ENCODE data around the gene USP6.
"Not testable (repeated sequence)": the region's sequence is repeated elsewhere in the genome, so short reads cannot be mapped to it uniquely, and the experiment has no call there.

Gene USP6

DNA sequence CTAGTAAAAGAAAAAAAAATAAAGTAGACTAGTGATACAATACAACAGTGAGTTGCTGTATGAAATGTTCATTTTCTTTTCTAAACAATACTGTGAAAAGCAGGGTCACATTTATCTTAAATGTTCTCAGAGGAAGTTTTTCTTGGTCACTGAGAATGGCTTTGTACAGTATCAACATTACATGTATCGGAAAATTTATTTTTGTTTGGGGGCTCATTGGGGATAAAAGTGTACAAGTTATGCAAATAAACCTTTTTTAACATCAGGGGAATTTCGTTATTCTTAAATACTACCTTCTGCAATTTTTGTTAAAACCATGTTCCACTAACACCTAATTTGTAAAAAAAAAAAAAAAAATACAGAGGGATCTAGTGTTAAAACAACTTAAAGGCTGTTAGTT, 84.5 kb downstream of the USP6 start:
- DNase-seq, result no peak

DNA sequence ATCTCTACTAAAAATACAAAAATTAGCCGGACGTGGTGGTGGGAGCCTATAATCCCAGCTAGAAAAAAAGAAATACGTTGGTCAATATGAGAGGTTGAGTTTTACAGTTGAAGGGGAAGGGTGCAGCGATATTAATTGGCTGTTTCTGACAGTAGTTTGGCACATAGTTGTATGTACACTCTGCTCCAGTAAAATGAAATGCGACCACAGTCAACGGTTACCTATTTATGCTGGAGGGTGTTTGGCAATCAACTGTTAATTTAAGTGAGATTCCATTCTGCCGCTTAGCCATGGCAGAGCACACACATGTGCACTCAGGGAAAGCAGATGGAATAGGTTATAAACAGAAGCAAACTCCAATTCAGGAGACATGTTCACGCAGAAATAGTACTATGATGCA, 85.2 kb downstream of the USP6 start:
- no peak for DNase-seq

DNA sequence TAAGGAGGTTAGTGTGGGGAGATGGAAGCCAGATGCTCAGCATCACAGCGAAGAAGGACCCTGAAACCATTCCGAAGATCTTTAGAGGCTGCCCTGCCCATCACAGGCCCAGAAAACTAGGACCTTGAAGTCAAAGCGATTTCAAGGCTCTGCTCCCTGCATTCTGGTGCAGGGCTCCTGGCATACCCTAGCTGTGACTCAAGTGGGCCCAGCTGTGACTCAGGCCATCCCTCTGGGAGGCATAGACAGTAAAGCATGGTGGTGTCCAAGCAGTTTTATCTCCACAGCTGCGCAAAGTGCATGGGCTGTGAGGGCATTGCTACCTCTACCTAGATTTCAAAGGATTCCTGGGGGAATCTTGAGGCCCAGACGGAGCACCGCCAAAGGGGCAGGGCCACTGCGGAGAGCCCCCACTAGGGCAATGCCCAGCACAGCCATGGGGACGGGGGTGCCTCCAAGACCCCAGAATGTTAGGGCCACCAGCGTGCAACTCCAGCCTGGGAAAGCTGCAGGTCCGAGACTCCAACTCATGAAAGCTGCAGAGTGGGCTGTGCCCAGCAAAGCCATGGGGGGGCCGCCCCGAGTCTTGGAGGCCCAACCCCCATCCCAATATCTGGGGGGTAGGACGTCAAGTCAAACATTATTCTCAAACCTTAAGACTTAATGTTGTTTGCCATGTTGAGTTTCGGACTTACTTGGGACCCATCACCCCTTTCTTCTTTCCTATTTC, 87.5 kb downstream of the USP6 start:
- peak; percentile 42 for DNase-seq

DNA sequence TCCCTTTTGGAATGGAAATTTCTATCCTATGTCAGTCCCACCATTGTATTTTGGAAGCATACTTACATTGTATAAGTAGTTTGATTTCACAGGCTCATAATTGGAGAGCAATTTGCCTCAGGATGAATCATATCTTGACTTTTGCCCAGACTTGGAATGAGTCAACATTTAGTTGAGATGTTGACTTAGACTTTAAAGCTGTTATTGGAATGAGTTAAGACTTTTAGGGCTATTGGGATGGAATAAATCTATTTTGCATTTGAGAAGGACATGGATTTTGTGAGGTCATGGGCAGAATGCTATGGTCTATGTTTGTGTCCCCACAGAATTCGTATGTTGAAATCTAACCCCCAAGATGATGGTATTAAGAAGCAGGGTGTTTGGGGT, 88.1 kb downstream of the USP6 start:
- no peak for DNase-seq

DNA sequence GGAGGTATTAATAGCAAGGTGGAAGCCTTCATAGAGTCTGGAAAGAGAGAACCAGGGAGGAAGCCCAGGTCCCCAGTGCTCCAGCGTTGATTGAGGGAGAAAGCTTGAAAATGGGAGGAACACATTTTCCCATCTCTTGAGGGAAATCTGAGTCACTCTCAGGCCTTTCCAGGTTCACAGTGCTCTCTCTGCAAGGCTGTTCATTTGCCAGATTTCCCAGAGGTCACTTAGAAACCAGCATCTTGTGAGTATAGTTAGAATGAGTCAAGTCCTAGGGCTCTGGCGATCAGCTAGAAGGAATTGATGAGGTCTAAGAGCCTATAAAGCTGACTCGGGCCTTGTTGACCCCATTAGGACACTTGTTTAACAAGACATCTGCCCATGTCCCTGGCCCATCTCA, 93.6 kb downstream of the USP6 start:
- DNase-seq, result no peak

DNA sequence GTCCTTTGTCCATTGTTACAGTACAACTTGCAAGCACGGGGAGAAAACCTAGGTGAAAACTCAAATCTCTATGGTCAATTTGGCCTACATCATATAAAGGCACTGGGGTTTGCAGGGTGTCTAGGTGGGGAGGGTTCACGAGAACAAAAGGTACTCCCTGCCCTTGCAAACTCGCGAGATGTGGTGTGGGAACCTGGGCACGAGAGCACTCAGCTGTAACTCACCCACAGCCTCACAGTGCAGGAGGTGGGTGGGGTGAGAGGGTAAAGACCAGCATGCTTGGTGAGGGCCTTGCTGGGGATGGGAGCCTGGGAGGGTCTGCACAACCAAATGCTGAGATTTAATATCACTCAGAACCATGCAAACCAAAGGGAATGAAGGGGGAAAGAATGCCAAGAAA, 94.3 kb downstream of the USP6 start:
- DNase-seq, result no peak

DNA sequence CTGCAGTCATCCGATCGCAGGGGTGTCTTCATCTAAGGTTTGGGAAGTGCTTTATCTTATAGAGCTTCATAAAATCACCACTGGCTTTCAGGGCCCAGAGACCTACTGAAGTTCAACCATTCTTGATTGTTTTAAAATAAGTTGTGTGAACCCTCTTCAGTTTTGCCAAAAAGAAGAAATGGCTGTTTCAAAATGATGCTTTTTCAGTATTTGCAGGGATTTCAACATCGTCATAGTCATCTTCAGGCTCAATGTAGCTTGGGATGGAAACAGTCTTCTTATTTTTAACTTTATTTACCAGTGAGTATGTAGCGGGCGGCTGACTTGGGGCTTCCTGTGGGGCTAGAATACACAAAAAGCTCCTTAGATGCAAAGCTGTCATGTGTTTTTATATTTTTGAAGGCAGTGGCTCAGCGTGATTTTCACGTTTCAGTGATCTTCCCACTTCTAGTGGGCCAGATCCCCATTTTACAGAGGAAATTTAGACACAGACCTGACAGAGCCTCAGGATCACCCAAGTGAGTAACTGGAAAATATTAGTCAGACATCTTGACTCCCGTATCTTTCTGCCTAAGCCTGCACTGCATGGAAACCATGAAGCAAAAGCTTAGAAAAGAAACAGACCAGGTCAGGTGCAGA, 94.9 kb downstream of the USP6 start:
- no peak for DNase-seq

DNA sequence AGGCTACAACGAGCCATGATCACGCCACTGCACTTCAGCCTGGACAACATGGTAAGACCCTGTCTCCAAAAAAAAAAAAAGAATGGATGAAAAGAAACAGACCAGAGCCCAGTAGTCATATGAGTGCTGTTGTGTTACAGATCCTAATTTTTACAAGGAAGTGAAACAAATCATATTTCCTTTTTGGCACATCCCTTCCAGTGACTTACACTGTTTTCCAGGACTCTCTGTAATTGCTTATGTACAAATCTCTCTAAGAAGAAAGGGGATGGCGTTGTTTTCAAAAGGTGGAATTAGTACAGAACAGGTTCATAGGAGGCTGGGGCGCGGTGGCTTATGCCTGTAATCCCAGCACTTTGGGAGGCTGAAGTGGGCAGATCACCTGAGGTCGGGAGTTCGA, 95.6 kb downstream of the USP6 start:
- DNase-seq, result no peak

DNA sequence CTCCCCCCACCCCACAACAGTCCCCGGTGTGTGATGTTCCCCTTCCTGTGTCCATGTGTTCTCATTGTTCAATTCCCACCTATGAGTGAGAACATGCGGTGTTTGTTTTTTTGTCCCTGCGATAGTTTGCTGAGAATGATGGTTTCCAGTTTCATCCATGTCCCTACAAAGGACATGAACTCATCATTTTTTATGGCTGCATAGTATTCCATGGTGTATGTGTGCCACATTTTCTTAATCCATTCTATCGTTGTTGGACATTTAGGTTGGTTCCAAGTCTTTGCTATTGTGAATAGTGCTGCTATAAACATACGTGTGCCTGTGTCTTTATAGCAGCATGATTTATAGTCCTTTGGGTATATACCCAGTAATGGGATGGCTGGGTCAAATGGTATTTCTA, 101.7 kb downstream of the USP6 start:
- not testable (repeated sequence) for DNase-seq

DNA sequence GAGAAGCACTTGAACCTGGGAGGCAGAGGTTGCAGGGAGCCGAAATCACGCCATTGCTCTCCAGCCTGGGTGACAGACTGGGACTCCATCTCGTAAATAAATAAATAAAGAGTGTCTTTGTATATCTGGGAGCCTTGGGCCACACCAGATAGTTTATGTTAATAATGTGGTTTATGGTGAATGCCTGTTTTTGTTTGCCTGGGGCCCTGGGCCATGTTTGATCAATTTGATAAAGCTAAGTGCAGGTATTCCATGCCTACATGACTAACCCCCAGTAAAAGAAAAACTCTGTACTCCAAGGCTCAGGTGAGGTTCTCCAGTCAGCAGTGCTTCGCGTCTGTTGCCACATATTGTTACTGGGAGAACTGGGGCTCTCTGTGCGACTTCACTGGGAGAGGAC, 103.7 kb downstream of the USP6 start:
- DNase-seq, result no peak

DNA sequence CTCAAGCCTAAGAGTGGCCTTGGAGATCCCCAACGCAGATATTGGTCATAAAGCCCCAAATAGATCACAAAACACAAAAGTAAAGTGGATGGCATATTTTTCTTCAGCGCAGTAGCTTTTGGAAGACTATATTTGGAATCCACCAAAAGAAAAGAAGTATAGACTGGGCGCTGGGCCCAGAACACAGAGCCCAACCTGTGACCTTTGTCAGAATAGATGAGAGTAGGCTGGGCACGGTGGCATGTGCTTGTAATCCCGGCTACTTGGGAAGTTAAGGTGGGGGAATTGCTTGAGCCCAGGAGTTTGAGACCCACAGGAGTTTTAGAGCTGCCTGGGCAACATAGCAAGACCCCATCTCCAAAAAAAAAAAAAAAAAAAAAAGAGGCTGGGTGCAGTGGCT, 104.2 kb downstream of the USP6 start:
- no peak for DNase-seq

DNA sequence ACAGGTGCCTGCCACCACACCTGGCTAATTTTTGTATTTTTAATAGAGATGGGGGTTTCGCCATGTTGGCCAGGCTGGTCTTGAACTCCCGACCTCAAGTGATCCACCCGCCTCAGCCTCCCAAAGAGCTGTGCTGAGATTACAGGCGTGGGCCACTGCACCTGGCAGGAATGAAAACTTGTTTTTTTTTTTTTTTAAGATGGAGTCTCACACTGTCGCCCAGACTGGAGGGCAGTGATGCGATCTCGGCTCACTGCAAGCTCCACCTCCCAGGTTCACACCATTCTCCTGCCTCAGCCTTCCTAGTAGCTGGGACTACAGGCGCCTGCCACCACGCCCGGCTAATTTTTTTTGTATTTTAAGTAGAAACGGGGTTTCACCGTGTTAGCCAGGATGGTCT, 106.1 kb downstream of the USP6 start:
- DNase-seq, result not testable (repeated sequence)

All from T1000 (cell line).